ENCODE measurements around the gene SRBD1. TPM values are rescaled to one million over a fixed set of nuclear protein-coding genes. Genes with fewer than 3 reads are reported as not detected.
A peak's percentile ranks its signal among the peaks of the same experiment; 100 is the strongest.

SRBD1 gene
- polyA plus RNA-seq, 1 donor = 10.7 TPM

DNA sequence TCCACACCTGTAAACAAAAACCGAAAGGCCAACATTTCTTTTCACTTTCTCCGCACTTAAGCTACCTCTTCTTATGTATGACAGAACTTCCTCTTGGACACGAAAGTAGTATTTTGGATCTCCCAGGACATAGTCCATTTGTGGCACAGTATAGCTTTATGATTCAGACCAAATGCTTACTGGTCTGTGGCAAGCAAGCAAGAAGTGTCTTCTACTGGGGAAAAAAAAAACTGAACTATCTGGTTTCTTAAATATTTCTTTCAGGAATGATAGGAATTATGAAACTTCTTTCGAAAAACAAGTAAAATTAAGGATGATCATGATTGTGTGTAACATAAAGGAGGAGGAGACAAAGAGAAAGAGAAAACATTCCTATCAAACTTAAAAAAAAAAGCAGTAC is 33.6 kb downstream of the SRBD1 start:
- H3K27ac ChIP-seq (ENCODE audit: low read length) = no peak overlapping the region
- no peak for DNase-seq
- no peaks in the 10 kb centered on the region for H3K27me3 ChIP-seq (ENCODE audit: control insufficient read depth, insufficient read depth, low read length)
- no peaks in the 10 kb centered on the region for H3K4me1 ChIP-seq (ENCODE audit: control insufficient read depth, insufficient read depth, low read length)
- 93% methylated on average over 3 of the region's 4 CpGs for WGBS (ENCODE audit: insufficient coverage, low lambda C conversion rate)
- peaks cover 21% of the 10 kb centered on the region for H3K36me3 ChIP-seq (ENCODE audit: control insufficient read depth, insufficient read depth, low read length)
- no peaks in the 10 kb centered on the region for H3K9me3 ChIP-seq (ENCODE audit: control insufficient read depth, low read depth, low read length)
- no peak overlapping the region for H3K4me3 ChIP-seq (ENCODE audit: low read length)

DNA sequence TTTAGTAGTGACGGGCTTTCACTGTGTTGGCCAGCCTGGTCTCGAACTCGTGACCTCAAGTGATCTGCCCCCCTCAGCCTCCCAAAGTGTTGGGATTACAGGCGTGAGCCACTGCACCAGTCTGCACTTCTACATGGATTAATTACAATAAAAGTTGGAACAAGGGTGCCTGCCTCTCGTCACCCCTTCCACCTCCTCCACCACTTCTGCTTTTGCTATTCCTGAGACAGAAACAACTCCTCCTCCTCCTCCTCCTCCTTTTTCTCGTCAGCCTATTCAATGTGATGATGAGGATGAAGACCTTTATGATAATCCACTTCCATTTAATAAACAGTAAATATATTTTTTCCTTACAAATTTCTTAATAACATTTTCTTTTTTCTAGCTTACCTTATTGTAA is 35.2 kb downstream of the SRBD1 start:
- 86% methylated on average over 2 of the region's 6 CpGs for WGBS (ENCODE audit: insufficient coverage, low lambda C conversion rate)
- Histone ChIP-seq H3K4me3 (ENCODE audit: low read length) (no peak overlapping the region), H3K27ac (ENCODE audit: low read length) (no peak overlapping the region), H3K4me1 (ENCODE audit: control insufficient read depth, insufficient read depth, low read length) (no peaks in the 10 kb centered on the region), H3K9me3 (ENCODE audit: control insufficient read depth, low read depth, low read length) (no peaks in the 10 kb centered on the region), H3K36me3 (ENCODE audit: control insufficient read depth, insufficient read depth, low read length) (peaks cover 17% of the 10 kb centered on the region), H3K27me3 (ENCODE audit: control insufficient read depth, insufficient read depth, low read length) (no peaks in the 10 kb centered on the region)
- DNase-seq = no peak

DNA sequence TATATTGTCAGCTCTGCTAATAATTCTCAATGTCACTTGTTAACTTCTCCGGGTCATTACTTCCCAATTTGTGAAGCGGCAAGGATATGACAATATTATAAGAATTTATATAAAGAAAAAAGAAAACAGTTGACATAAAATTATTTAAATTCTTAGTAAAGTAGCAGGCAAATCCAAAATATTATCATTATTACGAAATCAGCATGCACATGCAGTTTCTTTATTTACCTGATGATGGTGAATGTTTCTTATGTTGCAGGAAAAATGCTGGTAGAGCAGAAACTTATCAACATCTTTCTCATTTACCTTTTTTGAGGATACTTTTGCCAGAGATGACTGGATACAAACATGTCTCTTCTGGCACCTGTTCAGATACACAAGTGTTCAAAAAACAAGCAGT is 38.1 kb downstream of the SRBD1 start:
- 100% methylated on average over 3 of the region's 3 CpGs for WGBS (ENCODE audit: insufficient coverage, low lambda C conversion rate)
- Histone ChIP-seq H3K27me3 (ENCODE audit: control insufficient read depth, insufficient read depth, low read length) (no peaks in the 10 kb centered on the region), H3K27ac (ENCODE audit: low read length) (no peak overlapping the region), H3K4me3 (ENCODE audit: low read length) (no peak overlapping the region), H3K36me3 (ENCODE audit: control insufficient read depth, insufficient read depth, low read length) (peaks cover 15% of the 10 kb centered on the region), H3K9me3 (ENCODE audit: control insufficient read depth, low read depth, low read length) (no peaks in the 10 kb centered on the region), H3K4me1 (ENCODE audit: control insufficient read depth, insufficient read depth, low read length) (no peaks in the 10 kb centered on the region)
- no peak for DNase-seq

DNA sequence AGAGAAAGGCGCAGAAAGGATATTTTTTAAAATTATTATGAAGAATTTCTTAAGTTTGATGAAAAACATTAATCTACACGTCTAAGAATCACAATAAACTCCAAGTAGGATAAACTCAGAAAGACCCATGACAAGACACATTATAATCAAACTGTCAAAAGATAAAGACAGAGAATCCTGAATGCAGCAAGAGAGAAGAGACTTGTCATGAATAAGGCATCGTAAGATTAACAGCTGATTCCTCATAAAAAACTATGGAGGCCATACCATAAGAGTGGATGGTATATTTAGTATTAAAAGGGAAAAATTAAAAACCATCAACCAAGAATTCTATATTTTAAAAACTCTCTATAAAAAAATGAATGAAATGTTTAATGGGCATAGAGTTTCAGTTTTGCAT is 39.1 kb downstream of the SRBD1 start:
- H3K4me1 ChIP-seq (ENCODE audit: control insufficient read depth, insufficient read depth, low read length) = no peaks in the 10 kb centered on the region
- H3K27ac ChIP-seq (ENCODE audit: low read length) = no peak overlapping the region
- H3K4me3 ChIP-seq (ENCODE audit: low read length) = no peak overlapping the region
- WGBS (ENCODE audit: insufficient coverage, low lambda C conversion rate) = 100% methylated on average over 1 of the region's 3 CpGs
- no peaks in the 10 kb centered on the region for H3K9me3 ChIP-seq (ENCODE audit: control insufficient read depth, low read depth, low read length)
- no peak for DNase-seq
- no peaks in the 10 kb centered on the region for H3K27me3 ChIP-seq (ENCODE audit: control insufficient read depth, insufficient read depth, low read length)
- peaks cover 9% of the 10 kb centered on the region for H3K36me3 ChIP-seq (ENCODE audit: control insufficient read depth, insufficient read depth, low read length)

DNA sequence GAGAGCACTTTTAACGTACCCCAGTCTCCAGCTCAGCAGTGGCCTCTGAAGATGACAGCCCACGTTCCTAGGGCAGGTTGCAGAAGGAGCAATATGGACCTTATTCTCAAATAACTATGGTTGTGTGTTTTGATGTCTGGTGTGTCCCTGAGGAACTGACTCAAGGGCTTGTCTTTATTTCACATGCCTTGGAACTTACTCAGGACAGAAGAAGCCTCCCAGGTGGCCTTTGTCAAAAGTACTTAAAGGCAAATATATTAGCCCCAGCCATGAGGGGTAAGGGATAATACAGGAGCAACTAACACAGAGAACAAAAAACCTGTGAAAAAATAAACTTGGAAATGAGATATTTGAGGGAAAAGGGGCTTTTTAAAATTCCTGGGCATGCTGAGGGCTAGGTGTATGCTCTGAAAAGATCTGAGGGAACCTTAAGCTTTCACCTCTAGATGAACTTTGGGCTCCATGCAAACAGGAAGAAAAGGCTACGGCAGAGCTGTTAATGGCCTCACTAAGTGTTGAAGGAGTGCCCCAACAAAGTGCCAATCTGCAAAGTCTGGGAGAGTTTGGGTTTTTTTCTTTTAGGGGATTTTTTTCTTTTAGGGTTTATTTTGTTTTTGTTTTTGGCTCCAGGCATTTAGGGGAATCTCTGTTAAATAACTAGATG is 40.3 kb downstream of the SRBD1 start:
- Histone ChIP-seq H3K27ac (ENCODE audit: low read length) (no peak overlapping the region), H3K4me1 (ENCODE audit: control insufficient read depth, insufficient read depth, low read length) (no peaks in the 10 kb centered on the region), H3K9me3 (ENCODE audit: control insufficient read depth, low read depth, low read length) (no peaks in the 10 kb centered on the region), H3K4me3 (ENCODE audit: low read length) (no peak overlapping the region), H3K27me3 (ENCODE audit: control insufficient read depth, insufficient read depth, low read length) (no peaks in the 10 kb centered on the region), H3K36me3 (ENCODE audit: control insufficient read depth, insufficient read depth, low read length) (peaks cover 8% of the 10 kb centered on the region)
- WGBS (ENCODE audit: insufficient coverage, low lambda C conversion rate) = no CpG with 5 or more reads among the region's 3 CpGs
- DNase-seq = no peak

DNA sequence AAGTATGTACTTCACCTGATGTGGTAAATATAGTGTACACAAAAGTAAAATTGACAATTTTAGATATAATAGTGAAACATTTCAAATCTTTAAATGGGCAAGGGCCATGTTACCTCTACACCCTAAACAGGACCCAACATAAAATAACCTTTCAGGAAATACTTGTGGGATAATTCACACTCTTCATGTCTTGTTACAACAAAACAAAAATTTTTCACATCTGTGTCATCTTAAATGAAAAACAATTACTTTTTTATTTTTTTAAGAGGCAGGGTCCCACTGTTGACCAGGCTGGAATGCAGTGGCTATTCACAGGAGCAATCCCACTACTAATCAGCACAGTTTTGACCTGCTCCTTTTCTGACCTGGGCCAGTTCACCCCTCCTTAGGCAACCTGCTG is 42.1 kb downstream of the SRBD1 start:
- no peaks in the 10 kb centered on the region for H3K9me3 ChIP-seq (ENCODE audit: control insufficient read depth, low read depth, low read length)
- DNase-seq = no peak
- H3K4me3 ChIP-seq (ENCODE audit: low read length) = no peak overlapping the region
- no peaks in the 10 kb centered on the region for H3K27me3 ChIP-seq (ENCODE audit: control insufficient read depth, insufficient read depth, low read length)
- no peak overlapping the region for H3K27ac ChIP-seq (ENCODE audit: low read length)
- H3K4me1 ChIP-seq (ENCODE audit: control insufficient read depth, insufficient read depth, low read length) = no peaks in the 10 kb centered on the region
- peaks cover 4% of the 10 kb centered on the region for H3K36me3 ChIP-seq (ENCODE audit: control insufficient read depth, insufficient read depth, low read length)

DNA sequence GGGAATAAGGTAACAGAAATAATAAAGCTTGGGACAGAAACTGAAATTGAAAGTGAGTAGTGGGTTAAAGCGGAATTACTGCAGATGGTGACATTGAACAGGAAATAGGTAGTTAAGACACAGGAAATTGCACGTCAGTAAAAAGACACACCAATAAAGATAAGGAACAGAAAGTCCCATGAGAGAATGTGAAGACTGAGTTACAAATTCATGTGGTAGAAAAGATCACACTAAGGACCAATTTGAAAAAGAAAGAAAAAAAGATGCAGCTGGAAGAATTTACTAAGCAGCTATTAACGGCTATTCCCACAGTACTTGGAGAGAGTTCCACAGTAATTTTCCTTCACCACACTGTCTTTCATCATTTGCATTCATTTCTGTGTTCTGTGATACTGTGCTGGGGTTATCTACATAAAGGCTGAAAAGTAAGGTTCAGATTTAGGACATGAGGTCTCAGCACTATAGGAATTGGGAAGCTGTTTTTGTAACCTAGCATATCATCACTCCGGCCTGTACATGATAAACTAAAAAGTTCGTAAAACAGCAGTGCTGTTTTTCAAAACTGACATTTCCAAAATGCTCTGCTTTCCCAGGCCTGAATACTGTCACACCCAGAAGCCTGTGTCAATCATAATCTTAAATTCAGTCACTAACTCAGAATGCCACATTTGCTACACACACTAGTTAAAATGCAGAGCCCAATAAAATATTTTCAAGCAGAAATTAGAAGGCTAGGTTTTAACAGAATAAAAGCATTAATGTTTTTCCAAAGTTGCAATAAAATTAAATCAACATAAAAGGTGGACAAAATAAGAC is 42.9 kb downstream of the SRBD1 start:
- H3K4me1 ChIP-seq (ENCODE audit: control insufficient read depth, insufficient read depth, low read length) = no peaks in the 10 kb centered on the region
- no peak overlapping the region for H3K4me3 ChIP-seq (ENCODE audit: low read length)
- no peak overlapping the region for H3K27ac ChIP-seq (ENCODE audit: low read length)
- no peaks in the 10 kb centered on the region for H3K27me3 ChIP-seq (ENCODE audit: control insufficient read depth, insufficient read depth, low read length)
- WGBS (ENCODE audit: insufficient coverage, low lambda C conversion rate) = 60% methylated on average over 2 of the region's 5 CpGs
- H3K36me3 ChIP-seq (ENCODE audit: control insufficient read depth, insufficient read depth, low read length) = peaks cover 3% of the 10 kb centered on the region
- no peaks in the 10 kb centered on the region for H3K9me3 ChIP-seq (ENCODE audit: control insufficient read depth, low read depth, low read length)
- DNase-seq = peak; percentile 24 to 72

DNA sequence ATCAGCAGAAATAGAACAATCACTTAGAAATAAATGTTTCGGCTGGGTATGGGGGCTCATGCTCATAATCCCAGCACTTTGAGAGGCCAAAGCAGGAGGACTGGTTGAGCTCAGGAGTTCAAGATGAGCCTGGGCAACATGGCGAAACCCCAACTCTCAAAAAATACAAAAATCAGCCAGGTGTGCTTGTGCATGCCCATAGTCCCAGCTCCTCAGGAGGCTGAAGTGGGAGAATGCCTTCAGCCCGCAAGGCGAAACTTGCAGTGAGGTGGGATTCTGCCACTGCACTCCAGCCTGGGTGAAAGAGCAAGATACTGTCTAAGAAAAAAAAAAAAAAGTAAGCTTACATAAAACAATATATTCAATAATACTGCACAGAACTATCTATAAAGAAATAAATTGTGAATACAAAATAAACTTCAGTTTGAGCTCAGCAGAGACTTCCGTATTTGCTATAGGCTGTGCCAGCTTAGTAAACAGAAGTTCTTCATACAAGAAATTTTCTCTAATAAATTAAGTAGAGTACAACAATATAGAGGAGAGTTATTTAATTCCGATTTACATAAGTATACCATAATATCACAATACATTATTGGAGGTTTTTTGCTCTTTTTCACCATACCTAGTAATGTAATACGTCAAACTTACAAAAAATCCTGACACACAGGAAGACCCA is 43.6 kb downstream of the SRBD1 start:
- Histone ChIP-seq H3K4me1 (ENCODE audit: control insufficient read depth, insufficient read depth, low read length) (no peaks in the 10 kb centered on the region), H3K27ac (ENCODE audit: low read length) (no peak overlapping the region), H3K27me3 (ENCODE audit: control insufficient read depth, insufficient read depth, low read length) (no peaks in the 10 kb centered on the region), H3K4me3 (ENCODE audit: low read length) (no peak overlapping the region), H3K36me3 (ENCODE audit: control insufficient read depth, insufficient read depth, low read length) (no peaks in the 10 kb centered on the region), H3K9me3 (ENCODE audit: control insufficient read depth, low read depth, low read length) (no peaks in the 10 kb centered on the region)
- no peak for DNase-seq
- WGBS (ENCODE audit: insufficient coverage, low lambda C conversion rate) = 100% methylated on average over 2 of the region's 7 CpGs

DNA sequence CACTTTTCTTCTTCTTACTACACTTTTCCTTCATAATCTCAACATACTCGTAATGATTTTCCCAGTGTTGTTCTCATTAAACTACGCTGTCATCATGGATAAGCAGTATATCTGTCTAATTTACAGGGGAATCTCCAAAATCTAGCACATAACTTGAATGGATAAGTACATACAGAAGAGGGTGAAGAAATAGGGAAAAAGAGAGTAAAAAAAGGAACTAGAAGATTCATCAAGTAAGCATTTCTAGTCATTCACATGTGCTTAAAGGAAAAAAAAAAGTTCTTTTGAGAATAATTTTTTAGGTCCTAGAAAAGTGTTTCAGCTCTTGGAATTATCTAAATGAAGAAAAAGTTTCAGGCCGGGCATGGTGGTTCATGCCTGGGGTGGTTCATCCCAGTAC is 51.6 kb downstream of the SRBD1 start:
- H3K4me3 ChIP-seq (ENCODE audit: low read length) = no peak overlapping the region
- DNase-seq = no peak
- no peaks in the 10 kb centered on the region for H3K27me3 ChIP-seq (ENCODE audit: control insufficient read depth, insufficient read depth, low read length)
- no peak overlapping the region for H3K27ac ChIP-seq (ENCODE audit: low read length)
- H3K9me3 ChIP-seq (ENCODE audit: control insufficient read depth, low read depth, low read length) = no peaks in the 10 kb centered on the region
- H3K36me3 ChIP-seq (ENCODE audit: control insufficient read depth, insufficient read depth, low read length) = no peaks in the 10 kb centered on the region
- WGBS (ENCODE audit: insufficient coverage, low lambda C conversion rate) = 100% methylated on average over 3 of the region's 3 CpGs
- H3K4me1 ChIP-seq (ENCODE audit: control insufficient read depth, insufficient read depth, low read length) = no peaks in the 10 kb centered on the region

DNA sequence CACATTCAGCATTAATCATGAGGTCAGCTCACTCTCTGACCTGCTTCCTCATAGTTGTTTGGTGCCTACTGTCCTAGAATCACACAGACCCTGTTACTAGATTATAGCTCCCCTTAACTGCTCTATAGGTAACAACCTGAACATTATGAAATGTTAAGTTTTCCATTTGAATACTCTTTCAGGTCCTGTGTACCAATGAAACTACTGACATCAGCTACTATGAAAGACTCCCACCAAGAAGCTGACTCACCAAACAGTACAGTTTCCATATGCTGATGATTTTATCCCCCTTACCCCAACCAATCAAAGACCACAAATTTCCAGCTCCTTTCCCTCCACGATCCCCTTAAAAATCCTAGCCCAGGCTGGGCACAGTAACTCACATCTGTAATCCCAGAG is 56.3 kb downstream of the SRBD1 start:
- H3K9me3 ChIP-seq (ENCODE audit: control insufficient read depth, low read depth, low read length) = no peaks in the 10 kb centered on the region
- H3K4me3 ChIP-seq (ENCODE audit: low read length) = no peak overlapping the region
- H3K27ac ChIP-seq (ENCODE audit: low read length) = no peak overlapping the region
- WGBS (ENCODE audit: insufficient coverage, low lambda C conversion rate) = no CpG with 5 or more reads among the region's 1 CpG
- H3K27me3 ChIP-seq (ENCODE audit: control insufficient read depth, insufficient read depth, low read length) = no peaks in the 10 kb centered on the region
- peaks cover 3% of the 10 kb centered on the region for H3K36me3 ChIP-seq (ENCODE audit: control insufficient read depth, insufficient read depth, low read length)
- no peaks in the 10 kb centered on the region for H3K4me1 ChIP-seq (ENCODE audit: control insufficient read depth, insufficient read depth, low read length)
- no peak for DNase-seq
